Measurements from ENCODE around the gene SLC35F1.

The SLC35F1 gene

GRCh38 chr6:118218156-118218555 lies 311.1 kb downstream of the SLC35F1 start:
- TF ChIP-seq EZH2 (IDR thresholded peaks at IDR 0.05; ENCODE audit: borderline replicate concordance, low read length) (no peak), CTCF (IDR thresholded peaks at IDR 0.05; ENCODE audit: low read length) (no peak)
- no peaks in the 10 kb centered on the region for H3K9me3 ChIP-seq (ENCODE audit: low read length)
- H4K20me1 ChIP-seq (ENCODE audit: insufficient read depth, low read length) = no peaks in the 10 kb centered on the region
- no peak overlapping the region for H3K4me2 ChIP-seq (ENCODE audit: low read length)
- H3K4me3 ChIP-seq (ENCODE audit: low read depth, low read length, poor library complexity, severe bottlenecking) = no peak overlapping the region
- no peaks in the 10 kb centered on the region for H3K79me2 ChIP-seq (ENCODE audit: insufficient read depth, low read length)
- no peaks in the 10 kb centered on the region for H3K36me3 ChIP-seq (ENCODE audit: insufficient read depth, low read length)
- H3K27me3 ChIP-seq (ENCODE audit: insufficient read depth, low read length) = no peaks in the 10 kb centered on the region
- H3K27ac ChIP-seq (ENCODE audit: low read depth, low read length, poor library complexity, severe bottlenecking) = no peak overlapping the region
- no peaks in the 10 kb centered on the region for H3K9me2 ChIP-seq (ENCODE audit: low read depth, low read length)
- no peak overlapping the region for H3K9ac ChIP-seq (ENCODE audit: low read length)
- no peak overlapping the region for H2AFZ ChIP-seq (ENCODE audit: low read length)
- H3K4me1 ChIP-seq (ENCODE audit: insufficient read depth, low read length, severe bottlenecking) = no peaks in the 10 kb centered on the region
- no peaks in the 10 kb centered on the region for H3F3A ChIP-seq (ENCODE audit: insufficient read depth, low read length)

- no peak overlapping the region for H3K4me2 ChIP-seq (ENCODE audit: low read length)
These were observed 313.5 kb downstream of the SLC35F1 start for GRCh38 chr6:118220429-118221128.

GRCh38 chr6:118223316-118223715 lies 316.3 kb downstream of the SLC35F1 start:
- H2AFZ ChIP-seq (ENCODE audit: low read length) = no peak overlapping the region
- H3K4me3 ChIP-seq (ENCODE audit: low read depth, low read length, poor library complexity, severe bottlenecking) = no peak overlapping the region
- H3K9ac ChIP-seq (ENCODE audit: low read length) = no peak overlapping the region
- H3K27ac ChIP-seq (ENCODE audit: low read depth, low read length, poor library complexity, severe bottlenecking) = no peak overlapping the region
- no peaks in the 10 kb centered on the region for H4K20me1 ChIP-seq (ENCODE audit: insufficient read depth, low read length)
- no peaks in the 10 kb centered on the region for H3F3A ChIP-seq (ENCODE audit: insufficient read depth, low read length)
- H3K27me3 ChIP-seq (ENCODE audit: insufficient read depth, low read length) = no peaks in the 10 kb centered on the region
- TF ChIP-seq EZH2 (IDR thresholded peaks at IDR 0.05; ENCODE audit: borderline replicate concordance, low read length) (no peak), CTCF (IDR thresholded peaks at IDR 0.05; ENCODE audit: low read length) (no peak)
- no peaks in the 10 kb centered on the region for H3K4me1 ChIP-seq (ENCODE audit: insufficient read depth, low read length, severe bottlenecking)
- no peaks in the 10 kb centered on the region for H3K9me2 ChIP-seq (ENCODE audit: low read depth, low read length)
- H3K36me3 ChIP-seq (ENCODE audit: insufficient read depth, low read length) = no peaks in the 10 kb centered on the region
- H3K4me2 ChIP-seq (ENCODE audit: low read length) = no peak overlapping the region
- no peaks in the 10 kb centered on the region for H3K79me2 ChIP-seq (ENCODE audit: insufficient read depth, low read length)
- no peaks in the 10 kb centered on the region for H3K9me3 ChIP-seq (ENCODE audit: low read length)

More at GRCh38 chr6:118220429-118221128, 313.5 kb downstream of the SLC35F1 start:
- no peak overlapping the region for H3K4me3 ChIP-seq (ENCODE audit: low read depth, low read length, poor library complexity, severe bottlenecking)
- no peaks in the 10 kb centered on the region for H3K27me3 ChIP-seq (ENCODE audit: insufficient read depth, low read length)
- H3K9ac ChIP-seq (ENCODE audit: low read length) = no peak overlapping the region
- no peak overlapping the region for H3K27ac ChIP-seq (ENCODE audit: low read depth, low read length, poor library complexity, severe bottlenecking)
- H3K79me2 ChIP-seq (ENCODE audit: insufficient read depth, low read length) = no peaks in the 10 kb centered on the region
- no peaks in the 10 kb centered on the region for H3K4me1 ChIP-seq (ENCODE audit: insufficient read depth, low read length, severe bottlenecking)
- TF ChIP-seq EZH2 (IDR thresholded peaks at IDR 0.05; ENCODE audit: borderline replicate concordance, low read length) = no peak
- TF ChIP-seq CTCF (IDR thresholded peaks at IDR 0.05; ENCODE audit: low read length) = no peak
- H3K9me3 ChIP-seq (ENCODE audit: low read length) = no peaks in the 10 kb centered on the region
- H3F3A ChIP-seq (ENCODE audit: insufficient read depth, low read length) = no peaks in the 10 kb centered on the region
- no peak overlapping the region for H2AFZ ChIP-seq (ENCODE audit: low read length)
- no peaks in the 10 kb centered on the region for H3K9me2 ChIP-seq (ENCODE audit: low read depth, low read length)
- no peaks in the 10 kb centered on the region for H3K36me3 ChIP-seq (ENCODE audit: insufficient read depth, low read length)
- no peaks in the 10 kb centered on the region for H4K20me1 ChIP-seq (ENCODE audit: insufficient read depth, low read length)
